ENCODE measurements around the gene MTX2.

DNA sequence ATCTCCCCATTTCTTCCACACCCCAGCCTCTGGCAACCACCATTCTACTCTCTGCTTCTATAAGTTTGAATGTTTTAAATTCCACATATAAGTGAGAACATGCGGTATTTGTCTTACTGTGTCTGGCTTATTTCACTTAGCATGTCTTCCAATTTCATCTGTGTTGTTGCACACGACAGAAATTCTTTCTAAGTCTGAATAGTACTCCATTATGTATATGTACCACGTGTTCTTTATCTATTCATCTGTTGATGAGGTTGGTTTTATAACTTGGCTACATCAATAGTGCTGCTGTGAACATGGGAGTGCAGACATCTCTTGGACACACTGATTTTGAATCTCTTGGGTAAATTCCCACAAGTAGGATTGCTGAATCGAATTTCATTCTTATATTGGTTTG, 31.8 kb upstream of the MTX2 start:
- TF ChIP-seq, protein P1, sequence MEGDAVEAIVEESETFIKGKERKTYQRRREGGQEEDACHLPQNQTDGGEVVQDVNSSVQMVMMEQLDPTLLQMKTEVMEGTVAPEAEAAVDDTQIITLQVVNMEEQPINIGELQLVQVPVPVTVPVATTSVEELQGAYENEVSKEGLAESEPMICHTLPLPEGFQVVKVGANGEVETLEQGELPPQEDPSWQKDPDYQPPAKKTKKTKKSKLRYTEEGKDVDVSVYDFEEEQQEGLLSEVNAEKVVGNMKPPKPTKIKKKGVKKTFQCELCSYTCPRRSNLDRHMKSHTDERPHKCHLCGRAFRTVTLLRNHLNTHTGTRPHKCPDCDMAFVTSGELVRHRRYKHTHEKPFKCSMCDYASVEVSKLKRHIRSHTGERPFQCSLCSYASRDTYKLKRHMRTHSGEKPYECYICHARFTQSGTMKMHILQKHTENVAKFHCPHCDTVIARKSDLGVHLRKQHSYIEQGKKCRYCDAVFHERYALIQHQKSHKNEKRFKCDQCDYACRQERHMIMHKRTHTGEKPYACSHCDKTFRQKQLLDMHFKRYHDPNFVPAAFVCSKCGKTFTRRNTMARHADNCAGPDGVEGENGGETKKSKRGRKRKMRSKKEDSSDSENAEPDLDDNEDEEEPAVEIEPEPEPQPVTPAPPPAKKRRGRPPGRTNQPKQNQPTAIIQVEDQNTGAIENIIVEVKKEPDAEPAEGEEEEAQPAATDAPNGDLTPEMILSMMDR (IDR thresholded peaks at IDR 0.05): no peak
- no peak for TF ChIP-seq POLR2AphosphoS5 (IDR thresholded peaks at IDR 0.05)
- no peak for TF ChIP-seq POLR2A (IDR thresholded peaks at IDR 0.05)
